ENCODE measurements around the gene CLASRP. TPM values are rescaled to one million over a fixed set of nuclear protein-coding genes. Genes with fewer than 3 reads are reported as not detected.

CLASRP gene
- total RNA-seq, 1 experiment from 2014 or later = 88.0 TPM

DNA sequence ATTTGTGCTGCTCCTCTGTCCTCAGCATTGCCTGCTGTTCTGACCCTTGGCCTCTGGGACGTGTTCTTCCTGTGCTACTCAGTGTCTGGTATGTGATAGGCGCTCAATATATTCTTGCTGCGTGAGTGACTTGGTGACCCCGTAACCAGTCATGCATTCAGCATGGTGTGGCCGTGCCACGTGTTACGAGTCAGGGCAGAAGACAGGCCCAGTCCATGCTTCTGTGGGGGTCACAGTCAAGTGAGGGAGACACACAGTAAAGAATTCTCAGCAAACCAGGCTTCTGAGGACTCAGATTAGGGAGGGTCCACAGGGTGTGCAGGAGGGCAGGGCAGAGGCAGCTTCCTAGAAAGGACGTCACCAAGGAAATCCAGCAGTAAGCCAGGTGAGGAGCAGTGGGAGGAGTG lies 62.0 kb downstream of the CLASRP start (continued):
- TF ChIP-seq, protein P1, sequence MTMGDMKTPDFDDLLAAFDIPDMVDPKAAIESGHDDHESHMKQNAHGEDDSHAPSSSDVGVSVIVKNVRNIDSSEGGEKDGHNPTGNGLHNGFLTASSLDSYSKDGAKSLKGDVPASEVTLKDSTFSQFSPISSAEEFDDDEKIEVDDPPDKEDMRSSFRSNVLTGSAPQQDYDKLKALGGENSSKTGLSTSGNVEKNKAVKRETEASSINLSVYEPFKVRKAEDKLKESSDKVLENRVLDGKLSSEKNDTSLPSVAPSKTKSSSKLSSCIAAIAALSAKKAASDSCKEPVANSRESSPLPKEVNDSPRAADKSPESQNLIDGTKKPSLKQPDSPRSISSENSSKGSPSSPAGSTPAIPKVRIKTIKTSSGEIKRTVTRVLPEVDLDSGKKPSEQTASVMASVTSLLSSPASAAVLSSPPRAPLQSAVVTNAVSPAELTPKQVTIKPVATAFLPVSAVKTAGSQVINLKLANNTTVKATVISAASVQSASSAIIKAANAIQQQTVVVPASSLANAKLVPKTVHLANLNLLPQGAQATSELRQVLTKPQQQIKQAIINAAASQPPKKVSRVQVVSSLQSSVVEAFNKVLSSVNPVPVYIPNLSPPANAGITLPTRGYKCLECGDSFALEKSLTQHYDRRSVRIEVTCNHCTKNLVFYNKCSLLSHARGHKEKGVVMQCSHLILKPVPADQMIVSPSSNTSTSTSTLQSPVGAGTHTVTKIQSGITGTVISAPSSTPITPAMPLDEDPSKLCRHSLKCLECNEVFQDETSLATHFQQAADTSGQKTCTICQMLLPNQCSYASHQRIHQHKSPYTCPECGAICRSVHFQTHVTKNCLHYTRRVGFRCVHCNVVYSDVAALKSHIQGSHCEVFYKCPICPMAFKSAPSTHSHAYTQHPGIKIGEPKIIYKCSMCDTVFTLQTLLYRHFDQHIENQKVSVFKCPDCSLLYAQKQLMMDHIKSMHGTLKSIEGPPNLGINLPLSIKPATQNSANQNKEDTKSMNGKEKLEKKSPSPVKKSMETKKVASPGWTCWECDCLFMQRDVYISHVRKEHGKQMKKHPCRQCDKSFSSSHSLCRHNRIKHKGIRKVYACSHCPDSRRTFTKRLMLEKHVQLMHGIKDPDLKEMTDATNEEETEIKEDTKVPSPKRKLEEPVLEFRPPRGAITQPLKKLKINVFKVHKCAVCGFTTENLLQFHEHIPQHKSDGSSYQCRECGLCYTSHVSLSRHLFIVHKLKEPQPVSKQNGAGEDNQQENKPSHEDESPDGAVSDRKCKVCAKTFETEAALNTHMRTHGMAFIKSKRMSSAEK (CRISPR knock-in tag; IDR thresholded peaks at IDR 0.05; ENCODE audit: borderline replicate concordance) = no peak

DNA sequence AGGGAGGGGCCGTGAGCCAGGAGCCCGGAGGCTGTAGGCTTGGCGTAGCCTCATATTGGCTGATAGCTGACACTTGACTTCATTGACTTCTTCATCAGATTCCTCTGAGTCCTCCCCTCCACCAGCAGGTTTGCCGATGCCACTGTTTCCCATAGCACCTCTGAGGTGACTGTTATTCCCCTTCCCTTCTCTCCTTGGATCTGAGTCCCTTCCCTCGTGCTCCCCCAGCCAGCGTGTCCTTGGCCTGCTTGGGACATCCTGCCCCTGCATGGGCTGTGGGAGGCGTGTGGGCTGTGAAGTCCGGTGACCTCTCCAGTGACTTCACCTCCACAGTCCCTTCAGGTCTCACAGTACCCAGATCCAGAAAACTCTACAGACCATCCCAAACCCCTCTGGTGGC lies 63.0 kb downstream of the CLASRP start:
- H3K27me3 Mint-ChIP-seq (ENCODE audit: low read depth) = no peaks in the 10 kb centered on the region
- H3K9me3 Mint-ChIP-seq = no peaks in the 10 kb centered on the region
- ChIA-PET CTCF (interaction anchor here (0.6 to 3.0 kb wide), 6 partner anchors 11 to 51 kb away, joined by 3 to 11 read pairs (median 4); no protein-coding TSS in a partner anchor), POLR2A (no interaction called here)
- H3K36me3 Mint-ChIP-seq = no peaks in the 10 kb centered on the region
- peaks cover 56% of the 10 kb centered on the region for H3K4me1 Mint-ChIP-seq
- DNase-seq (ENCODE audit: low spot score) = no peak
- no peak overlapping the region for H3K4me3 Mint-ChIP-seq
- ATAC-seq = no peak
- TF ChIP-seq SMAD4 (CRISPR knock-in tag; IDR thresholded peaks at IDR 0.05) = no peak
- peak overlapping the region; percentile 85 for H3K27ac Mint-ChIP-seq

DNA sequence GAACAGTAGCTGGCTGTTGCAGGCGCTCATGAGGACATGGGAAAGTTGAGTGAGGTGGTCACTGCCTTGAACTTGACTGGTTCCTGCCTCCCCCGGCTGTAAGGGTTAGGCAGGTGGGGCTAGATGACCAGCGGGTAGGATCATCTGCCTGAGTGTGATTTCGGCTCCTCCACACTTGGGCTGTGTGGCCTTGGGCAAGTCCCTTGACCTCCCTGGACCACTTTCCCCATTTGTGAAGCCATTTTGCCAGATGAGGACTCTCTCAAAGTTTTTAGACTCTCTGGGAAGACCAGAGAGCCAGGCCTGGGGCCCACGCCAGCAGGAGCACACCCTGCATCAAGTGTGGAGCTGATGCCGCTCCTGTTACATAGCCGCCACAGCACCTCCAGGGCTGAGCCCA lies 63.6 kb downstream of the CLASRP start:
- Mint-ChIP-seq H3K36me3 (no peaks in the 10 kb centered on the region), H3K9me3 (no peaks in the 10 kb centered on the region), H3K27ac (no peak overlapping the region), H3K4me1 (peaks cover 49% of the 10 kb centered on the region), H3K27me3 (ENCODE audit: low read depth) (no peaks in the 10 kb centered on the region), H3K4me3 (no peak overlapping the region)
- ChIA-PET CTCF (interaction anchor here (1.1 to 3.0 kb wide), 4 partner anchors 10 to 50 kb away, joined by 3 to 11 read pairs (median 7); no protein-coding TSS in a partner anchor), POLR2A (interaction anchor here (1.3 kb wide), 1 partner anchor 11 kb away, joined by 3 read pairs; no protein-coding TSS in a partner anchor)
- no peak for DNase-seq (ENCODE audit: low spot score)
- no peak for ATAC-seq
- TF ChIP-seq MYBL2 (CRISPR knock-in tag; IDR thresholded peaks at IDR 0.05) = no peak
- TF ChIP-seq SOX15 (CRISPR knock-in tag; IDR thresholded peaks at IDR 0.05) = no peak
- TF ChIP-seq EMX1 (CRISPR knock-in tag; IDR thresholded peaks at IDR 0.05) = no peak
- TF ChIP-seq, protein P2, sequence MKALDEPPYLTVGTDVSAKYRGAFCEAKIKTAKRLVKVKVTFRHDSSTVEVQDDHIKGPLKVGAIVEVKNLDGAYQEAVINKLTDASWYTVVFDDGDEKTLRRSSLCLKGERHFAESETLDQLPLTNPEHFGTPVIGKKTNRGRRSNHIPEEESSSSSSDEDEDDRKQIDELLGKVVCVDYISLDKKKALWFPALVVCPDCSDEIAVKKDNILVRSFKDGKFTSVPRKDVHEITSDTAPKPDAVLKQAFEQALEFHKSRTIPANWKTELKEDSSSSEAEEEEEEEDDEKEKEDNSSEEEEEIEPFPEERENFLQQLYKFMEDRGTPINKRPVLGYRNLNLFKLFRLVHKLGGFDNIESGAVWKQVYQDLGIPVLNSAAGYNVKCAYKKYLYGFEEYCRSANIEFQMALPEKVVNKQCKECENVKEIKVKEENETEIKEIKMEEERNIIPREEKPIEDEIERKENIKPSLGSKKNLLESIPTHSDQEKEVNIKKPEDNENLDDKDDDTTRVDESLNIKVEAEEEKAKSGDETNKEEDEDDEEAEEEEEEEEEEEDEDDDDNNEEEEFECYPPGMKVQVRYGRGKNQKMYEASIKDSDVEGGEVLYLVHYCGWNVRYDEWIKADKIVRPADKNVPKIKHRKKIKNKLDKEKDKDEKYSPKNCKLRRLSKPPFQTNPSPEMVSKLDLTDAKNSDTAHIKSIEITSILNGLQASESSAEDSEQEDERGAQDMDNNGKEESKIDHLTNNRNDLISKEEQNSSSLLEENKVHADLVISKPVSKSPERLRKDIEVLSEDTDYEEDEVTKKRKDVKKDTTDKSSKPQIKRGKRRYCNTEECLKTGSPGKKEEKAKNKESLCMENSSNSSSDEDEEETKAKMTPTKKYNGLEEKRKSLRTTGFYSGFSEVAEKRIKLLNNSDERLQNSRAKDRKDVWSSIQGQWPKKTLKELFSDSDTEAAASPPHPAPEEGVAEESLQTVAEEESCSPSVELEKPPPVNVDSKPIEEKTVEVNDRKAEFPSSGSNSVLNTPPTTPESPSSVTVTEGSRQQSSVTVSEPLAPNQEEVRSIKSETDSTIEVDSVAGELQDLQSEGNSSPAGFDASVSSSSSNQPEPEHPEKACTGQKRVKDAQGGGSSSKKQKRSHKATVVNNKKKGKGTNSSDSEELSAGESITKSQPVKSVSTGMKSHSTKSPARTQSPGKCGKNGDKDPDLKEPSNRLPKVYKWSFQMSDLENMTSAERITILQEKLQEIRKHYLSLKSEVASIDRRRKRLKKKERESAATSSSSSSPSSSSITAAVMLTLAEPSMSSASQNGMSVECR (CRISPR knock-in tag; IDR thresholded peaks at IDR 0.05; ENCODE audit: borderline replicate concordance) = no peak
- no peak for TF ChIP-seq SMAD3 (CRISPR knock-in tag; IDR thresholded peaks at IDR 0.05; ENCODE audit: borderline replicate concordance)
- TF ChIP-seq NFE2L1 (CRISPR knock-in tag; IDR thresholded peaks at IDR 0.05) = no peak
- TF ChIP-seq FOXK1 (CRISPR knock-in tag; IDR thresholded peaks at IDR 0.05) = no peak
- TF ChIP-seq, protein P3, sequence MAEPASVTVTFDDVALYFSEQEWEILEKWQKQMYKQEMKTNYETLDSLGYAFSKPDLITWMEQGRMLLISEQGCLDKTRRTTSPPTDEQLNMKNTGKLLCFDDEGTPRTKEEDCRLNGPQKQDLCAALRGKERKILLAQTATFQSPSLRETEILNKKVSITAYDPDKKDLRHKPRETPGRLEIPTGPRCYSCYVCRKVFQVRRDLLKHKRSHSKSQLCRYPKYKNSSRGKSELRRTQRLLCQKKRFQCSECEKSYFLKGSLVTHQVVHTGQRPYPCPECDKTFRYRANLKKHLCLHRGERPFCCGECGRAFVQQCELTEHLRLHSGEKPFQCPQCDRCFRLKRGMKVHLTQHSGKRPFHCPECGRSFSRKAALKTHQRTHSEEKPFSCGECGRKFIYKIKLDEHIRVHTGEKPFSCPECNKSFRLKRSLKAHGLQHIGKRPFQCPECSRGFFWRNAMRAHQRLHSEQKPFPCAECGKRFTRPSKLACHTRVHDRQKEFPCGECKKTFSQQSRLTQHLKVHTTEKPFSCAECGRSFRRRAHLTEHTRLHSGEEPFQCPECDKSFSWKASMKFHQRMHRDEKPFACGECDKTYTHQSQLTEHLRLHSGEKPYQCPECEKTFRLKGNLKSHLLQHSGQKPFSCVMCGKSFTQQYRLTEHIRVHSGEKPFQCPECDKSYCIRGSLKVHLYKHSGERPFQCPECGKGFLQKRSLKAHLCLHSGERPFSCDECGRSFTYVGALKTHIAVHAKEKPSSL (CRISPR knock-in tag; conservative IDR thresholded peaks at IDR 0.05) = no peak
- TF ChIP-seq FOXJ3 (CRISPR knock-in tag; IDR thresholded peaks at IDR 0.05; ENCODE audit: borderline replicate concordance) = no peak
- TF ChIP-seq RELA (CRISPR knock-in tag; IDR thresholded peaks at IDR 0.05; ENCODE audit: borderline replicate concordance) = no peak
- TF ChIP-seq, protein P4, sequence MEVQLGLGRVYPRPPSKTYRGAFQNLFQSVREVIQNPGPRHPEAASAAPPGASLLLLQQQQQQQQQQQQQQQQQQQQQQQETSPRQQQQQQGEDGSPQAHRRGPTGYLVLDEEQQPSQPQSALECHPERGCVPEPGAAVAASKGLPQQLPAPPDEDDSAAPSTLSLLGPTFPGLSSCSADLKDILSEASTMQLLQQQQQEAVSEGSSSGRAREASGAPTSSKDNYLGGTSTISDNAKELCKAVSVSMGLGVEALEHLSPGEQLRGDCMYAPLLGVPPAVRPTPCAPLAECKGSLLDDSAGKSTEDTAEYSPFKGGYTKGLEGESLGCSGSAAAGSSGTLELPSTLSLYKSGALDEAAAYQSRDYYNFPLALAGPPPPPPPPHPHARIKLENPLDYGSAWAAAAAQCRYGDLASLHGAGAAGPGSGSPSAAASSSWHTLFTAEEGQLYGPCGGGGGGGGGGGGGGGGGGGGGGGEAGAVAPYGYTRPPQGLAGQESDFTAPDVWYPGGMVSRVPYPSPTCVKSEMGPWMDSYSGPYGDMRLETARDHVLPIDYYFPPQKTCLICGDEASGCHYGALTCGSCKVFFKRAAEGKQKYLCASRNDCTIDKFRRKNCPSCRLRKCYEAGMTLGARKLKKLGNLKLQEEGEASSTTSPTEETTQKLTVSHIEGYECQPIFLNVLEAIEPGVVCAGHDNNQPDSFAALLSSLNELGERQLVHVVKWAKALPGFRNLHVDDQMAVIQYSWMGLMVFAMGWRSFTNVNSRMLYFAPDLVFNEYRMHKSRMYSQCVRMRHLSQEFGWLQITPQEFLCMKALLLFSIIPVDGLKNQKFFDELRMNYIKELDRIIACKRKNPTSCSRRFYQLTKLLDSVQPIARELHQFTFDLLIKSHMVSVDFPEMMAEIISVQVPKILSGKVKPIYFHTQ (CRISPR knock-in tag; IDR thresholded peaks at IDR 0.05) = no peak
- no peak for TF ChIP-seq CREB1 (CRISPR knock-in tag; IDR thresholded peaks at IDR 0.05)
- TF ChIP-seq, protein P5, sequence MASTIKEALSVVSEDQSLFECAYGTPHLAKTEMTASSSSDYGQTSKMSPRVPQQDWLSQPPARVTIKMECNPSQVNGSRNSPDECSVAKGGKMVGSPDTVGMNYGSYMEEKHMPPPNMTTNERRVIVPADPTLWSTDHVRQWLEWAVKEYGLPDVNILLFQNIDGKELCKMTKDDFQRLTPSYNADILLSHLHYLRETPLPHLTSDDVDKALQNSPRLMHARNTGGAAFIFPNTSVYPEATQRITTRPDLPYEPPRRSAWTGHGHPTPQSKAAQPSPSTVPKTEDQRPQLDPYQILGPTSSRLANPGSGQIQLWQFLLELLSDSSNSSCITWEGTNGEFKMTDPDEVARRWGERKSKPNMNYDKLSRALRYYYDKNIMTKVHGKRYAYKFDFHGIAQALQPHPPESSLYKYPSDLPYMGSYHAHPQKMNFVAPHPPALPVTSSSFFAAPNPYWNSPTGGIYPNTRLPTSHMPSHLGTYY (CRISPR knock-in tag; IDR thresholded peaks at IDR 0.05) = no peak
